Nucleus accumbens (tissue), 56 donors: ENCODE measurements around the gene ADGRF1.
"Not testable (repeated sequence)": the region's sequence is repeated elsewhere in the genome, so short reads cannot be mapped to it uniquely, and the experiment has no call there.

ENCODE experiments used
- DNase-seq, 56 donors: peaks; one replicate each; lab custom pipeline; 2025; lab: John Stamatoyannopoulos, UW

The ADGRF1 gene

DNA sequence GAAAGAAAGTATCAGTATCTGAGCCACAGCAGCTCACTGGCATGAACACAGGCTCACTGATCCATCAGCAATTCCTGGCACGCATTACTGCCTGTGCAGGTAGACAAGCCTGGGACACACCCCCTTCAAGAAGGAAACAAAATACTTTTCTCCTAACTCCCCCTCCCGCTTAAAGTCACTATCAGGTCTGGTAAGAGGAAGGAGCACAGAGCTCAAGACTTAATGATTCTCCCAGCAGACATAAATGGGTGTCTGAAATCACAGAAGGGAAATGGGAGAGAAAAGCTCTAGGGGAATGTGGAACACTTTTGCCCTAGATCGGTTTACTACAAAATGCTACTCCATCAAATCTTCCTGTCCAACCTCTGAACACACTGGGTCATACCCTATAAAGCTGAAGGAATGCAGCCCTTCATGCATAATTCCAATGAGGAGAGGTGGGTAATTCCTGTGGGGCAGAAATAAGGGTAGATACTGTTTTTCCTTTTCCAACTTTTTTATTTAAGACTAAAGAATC is at the start of gene ADGRF1:
TSS of gene ADGRF1 (minus strand) at position 58 of the 517 bp plus-strand sequence. CDS start 13,271 bp downstream, outside the sequence.
- DNase-seq: no peak

GRCh38 chr6:47090881-47091280 is 48.7 kb upstream of the ADGRF1 start:
- no peak for DNase-seq

GRCh38 chr6:47089473-47089872 is 47.3 kb upstream of the ADGRF1 start:
- not testable (repeated sequence) for DNase-seq

DNA sequence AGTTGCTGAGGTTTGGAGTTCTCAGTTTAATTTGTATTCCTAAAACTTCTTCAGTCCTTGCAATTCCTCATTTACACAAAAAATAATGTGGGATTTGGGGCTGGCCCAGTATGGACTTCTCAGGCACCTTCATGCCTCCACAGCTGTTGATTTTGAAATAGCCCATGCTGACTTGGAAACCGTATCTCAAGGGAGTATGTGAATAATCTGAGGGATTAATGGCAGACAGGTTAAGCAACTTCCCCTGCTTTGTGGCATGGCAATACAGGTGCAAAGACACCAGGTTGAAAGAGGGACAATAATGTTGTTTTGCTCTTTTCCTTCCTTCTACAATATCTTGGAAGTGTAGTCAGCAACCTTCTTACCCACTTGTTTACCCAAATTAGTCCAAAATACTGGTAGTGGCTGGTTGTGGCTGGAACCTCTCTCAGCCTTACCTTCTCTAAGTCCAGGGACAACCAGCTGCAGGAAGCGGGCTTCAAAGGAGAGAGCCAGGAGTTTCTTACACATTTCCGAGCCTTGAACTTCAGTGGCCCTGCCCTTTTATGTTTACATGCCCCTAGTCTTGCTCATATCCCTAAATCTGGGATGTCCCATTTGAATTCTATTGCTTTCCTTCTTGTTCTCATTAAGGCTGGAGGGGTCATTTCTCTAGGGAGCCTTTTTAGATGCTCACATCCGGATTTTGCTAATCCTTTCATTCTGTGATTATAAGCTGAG is 44.1 kb upstream of the ADGRF1 start:
- no peak for DNase-seq

- DNase-seq: no peak
These were observed 42.5 kb upstream of the ADGRF1 start for GRCh38 chr6:47084610-47085009.

DNA sequence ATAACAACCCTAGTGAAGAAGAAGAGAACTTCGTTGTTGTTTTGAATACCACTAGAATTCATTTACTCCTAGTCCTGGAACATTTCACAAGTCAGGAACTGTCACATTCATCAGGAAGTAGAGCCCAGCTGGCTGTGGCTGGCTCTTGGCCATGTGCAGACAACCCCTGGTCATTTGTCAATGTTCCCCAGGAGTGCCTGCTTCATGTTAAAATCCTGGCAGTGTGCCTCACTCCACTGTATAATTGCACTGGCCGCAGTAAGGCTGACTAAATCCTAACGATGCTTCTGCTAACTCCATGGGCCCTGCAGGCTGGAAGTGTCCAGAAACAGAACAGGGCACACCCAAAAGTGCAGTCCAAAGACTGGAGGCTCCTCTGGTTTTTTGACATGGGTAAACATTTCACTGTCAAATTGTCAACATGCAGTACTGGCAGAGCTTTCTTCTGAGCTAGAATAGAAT is 41.5 kb upstream of the ADGRF1 start:
- DNase-seq: peak in 11 of 56 donors; percentile 3 to 43 (median 14)

DNA sequence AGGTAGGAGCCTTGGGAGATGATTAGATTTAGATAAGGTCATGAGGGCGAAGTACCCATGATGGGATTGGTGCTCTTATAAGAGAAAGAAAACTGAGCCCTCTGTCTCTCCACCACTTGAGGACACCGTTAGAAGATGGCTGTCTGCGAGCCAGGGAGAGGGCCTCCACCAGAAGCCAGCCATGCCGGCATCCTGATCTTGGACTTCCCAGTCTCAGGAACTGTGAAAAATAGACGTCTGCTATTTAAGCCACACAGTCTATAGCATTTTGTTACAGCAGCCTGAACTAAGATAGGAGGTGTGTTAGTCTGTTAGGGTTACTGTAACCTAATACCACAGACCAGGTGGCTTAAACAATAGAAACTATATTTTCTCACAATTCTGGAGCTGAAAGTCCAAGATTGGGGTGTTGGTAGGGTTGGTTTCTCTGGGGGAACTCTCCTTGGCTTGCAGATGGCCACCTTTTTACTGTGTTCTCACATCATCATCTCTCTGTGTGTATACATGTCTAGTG is 38.0 kb upstream of the ADGRF1 start:
- no peak for DNase-seq

DNA sequence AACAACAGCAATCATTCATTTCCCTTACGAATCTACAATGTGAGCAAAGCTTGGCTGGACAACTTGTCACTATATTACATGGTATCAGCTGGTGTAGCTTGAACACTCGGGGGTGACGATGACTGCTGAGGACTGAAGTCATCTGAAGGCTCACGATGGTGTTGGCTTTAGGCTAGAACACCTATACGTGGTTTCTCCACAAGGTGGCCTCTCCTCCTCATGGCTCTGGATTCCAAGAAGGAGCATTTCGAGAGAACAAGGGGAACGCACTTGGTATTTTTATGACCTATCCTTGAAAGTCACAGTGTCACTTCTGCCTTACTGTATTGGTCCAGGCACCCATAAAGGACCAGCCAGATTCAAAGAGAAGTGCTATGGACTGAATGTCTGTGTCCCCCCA is 37.5 kb upstream of the ADGRF1 start:
- DNase-seq: no peak

DNA sequence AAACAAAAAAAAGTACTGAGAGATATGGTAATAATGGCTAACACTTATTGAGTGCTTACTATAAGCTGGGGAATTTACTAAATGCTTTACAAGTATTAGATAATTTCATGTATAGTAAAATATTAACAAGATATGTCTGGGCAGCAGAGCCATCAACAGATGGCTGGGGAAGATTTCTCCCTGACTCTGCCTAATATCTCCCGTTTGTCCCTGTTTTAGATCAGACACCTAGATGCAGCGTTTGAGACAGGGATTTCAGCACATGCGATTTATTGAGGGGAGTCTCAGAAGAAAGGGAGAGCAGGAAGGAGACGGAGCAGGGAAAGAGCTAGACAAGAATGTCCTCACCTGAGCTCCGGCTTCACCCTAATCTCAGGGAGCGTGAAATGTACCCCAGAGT is 36.9 kb upstream of the ADGRF1 start:
- DNase-seq: no peak

DNA sequence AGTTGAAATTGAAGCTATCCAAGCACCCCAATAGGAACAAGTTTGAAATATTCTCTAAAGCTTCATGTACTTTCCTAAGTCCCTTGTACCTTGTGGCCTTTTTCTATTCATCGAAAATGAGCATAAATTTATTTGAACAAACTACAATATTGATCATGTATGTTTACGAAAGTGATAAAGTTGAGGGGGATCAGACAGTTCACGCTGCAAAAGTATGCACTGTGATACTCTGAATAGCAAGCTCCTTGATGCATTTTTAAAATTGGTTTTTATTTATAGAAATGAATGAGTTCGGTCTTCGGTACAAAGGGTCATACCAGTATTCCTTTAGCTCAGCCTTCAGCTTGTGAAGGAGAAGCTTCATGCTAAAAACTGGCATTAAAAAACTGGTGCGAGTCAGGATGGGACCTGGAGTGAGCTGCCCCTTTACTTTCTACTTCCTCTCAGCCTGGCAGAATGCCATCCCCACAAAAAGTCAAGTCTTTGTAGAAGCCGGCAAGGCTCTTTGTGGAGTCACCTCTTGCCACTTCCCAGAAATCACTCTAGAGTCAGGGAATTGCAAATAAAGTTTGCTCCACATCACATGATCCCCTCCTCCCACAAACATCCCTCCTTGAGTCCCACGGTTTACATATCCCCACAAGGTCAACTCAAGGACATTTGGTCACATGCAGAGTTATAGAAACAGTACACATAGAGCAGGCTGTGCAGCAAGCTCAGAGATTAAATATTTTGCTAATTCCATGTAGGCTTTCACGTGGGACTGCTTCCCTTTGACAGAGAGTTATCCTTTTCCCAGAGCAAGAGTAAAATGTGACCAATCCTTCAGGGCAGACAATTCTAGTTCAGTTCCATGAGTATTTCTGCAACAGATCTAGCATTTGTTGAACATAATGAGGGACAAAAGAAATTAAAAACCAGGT is 34.6 kb upstream of the ADGRF1 start:
- DNase-seq: peak in 8 of 56 donors; percentile 2 to 21 (median 10)

DNA sequence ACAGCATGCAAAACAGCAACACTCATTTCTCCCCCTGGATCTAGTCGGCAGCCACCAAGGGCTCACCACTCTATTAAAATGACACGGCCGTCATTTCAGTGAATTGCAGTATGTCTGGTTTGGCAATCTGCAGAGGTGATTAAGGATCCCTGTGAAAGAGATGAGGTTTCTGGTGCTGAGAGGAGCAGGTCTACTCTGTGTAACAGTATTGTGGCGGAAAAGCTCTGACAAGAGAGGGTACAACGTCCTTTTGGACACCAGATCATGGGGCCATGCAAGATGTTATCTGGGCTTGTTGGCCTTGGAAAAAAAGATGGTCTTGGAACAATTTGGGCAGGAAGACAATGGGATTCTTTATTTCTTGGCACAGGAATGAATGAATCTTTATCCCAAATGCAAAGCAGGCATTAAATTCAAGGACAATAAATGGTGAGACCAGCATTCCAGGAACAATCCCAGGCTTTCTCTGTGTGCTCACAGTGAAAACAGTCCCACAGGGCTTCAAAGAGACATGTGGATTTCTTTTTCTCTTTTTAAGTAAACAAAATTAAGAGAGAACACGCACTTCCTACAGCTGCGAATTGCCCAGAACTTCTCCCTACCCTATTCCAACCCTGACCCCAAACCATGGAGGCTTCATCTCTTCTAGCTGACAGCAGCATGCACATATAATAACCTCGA is 33.7 kb upstream of the ADGRF1 start:
- peak in 15 of 56 donors; percentile 8 to 54 (median 25) for DNase-seq

GRCh38 chr6:47075168-47075567 is 33.0 kb upstream of the ADGRF1 start:
- peak in 6 of 56 donors; percentile 4 to 42 (median 8) for DNase-seq

DNA sequence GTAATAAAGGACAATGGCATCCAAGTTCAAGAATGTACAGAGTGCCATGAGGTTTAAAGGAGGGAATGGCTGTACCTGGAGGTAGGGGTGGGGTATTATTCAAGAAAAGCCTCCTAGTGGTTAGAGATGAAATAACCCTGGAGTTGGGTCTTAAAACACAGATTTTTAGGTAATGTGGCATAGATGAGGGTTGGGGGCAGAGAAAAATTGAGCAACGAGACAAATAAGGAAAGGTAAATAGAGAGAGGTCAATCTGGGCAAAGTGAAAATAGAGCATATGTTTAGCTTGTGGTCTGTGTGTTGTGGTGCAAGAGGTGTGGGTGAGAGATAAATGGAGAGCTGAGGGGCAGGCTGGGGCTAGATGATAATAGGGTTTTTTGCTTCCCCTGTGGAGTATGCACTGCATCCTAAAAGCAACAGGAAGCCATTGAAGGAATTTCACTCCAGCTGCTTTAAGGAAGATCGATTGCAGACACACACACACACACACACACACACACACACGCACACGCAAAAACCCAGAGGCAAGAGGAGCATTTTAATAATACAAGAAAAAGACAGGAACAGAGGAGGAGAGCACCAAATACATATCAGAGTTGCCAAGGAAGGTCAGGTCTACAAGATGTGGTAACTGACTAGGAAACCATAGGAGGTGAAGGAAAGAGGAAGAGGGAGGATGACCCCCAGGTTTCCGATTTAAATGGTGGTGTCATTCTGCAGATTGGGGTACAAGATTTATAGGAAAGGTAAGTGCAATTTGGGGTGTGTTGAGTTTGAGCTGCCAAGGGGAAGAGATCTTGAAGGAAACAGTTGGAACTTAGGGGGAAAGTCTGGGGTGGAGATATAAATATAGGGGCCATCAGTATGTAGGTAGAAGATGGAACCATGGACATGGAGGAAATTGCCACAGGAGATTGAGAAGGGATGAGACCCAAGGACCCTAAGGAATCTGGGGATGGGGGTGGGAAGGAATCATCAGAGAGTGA is 31.3 kb upstream of the ADGRF1 start:
- no peak for DNase-seq

GRCh38 chr6:47072667-47073066 is 30.5 kb upstream of the ADGRF1 start:
- no peak for DNase-seq

- DNase-seq: no peak
These were observed 29.5 kb upstream of the ADGRF1 start for GRCh38 chr6:47071681-47072080.

- DNase-seq: no peak
These were observed 28.3 kb upstream of the ADGRF1 start for GRCh38 chr6:47070461-47070860.

- DNase-seq: no peak
These were observed 27.0 kb upstream of the ADGRF1 start for GRCh38 chr6:47069156-47069555.

DNA sequence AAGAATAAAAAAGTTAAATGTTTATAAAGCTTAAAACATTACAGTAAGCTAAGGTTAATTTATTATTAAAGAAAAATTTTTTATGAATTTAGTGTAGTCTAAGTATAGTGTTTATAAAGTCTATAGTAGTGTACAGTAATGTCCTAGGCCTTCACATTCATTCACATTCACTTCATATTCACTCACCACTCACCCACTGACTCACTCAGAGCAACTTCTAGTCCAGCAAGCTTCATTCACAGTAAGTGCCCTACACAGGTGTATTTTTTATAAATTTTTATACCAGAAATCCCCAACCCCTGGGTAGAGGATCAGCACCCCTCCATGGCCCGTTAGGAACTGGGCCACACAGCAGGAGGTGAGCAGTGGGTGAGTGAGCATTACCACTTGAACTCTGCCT is 24.3 kb upstream of the ADGRF1 start:
- DNase-seq: no peak

DNA sequence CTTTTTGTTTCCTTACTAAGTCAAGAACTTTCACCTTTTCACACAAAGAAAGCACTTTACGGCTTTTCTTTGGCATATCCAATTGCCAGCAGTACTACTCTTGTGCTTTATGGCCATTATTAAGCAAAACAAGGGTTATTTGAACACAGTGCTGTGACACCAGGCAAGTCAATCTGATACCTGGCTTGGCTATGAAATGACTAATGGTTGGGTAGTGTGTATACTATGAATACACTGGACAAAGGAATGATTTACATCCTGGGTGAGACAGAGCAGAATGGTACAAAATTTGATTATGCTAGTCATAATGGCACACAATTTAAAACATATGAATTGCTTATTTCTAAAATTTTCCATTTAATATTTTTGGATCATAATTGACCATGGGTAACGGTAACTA is 22.1 kb upstream of the ADGRF1 start:
- no peak for DNase-seq
